Vagina (tissue), 2 donors: Measurements from ENCODE around the gene SMOC2. TPM values are rescaled to one million over a fixed set of nuclear protein-coding genes. Genes with fewer than 3 reads are reported as not detected.

Experiments
- DNase-seq, 2 donors: peaks; one replicate each; pipeline ENCODE4 v3.0.0-alpha.2; 2017; ENCODE audit errors: extremely low spot score in 2 of 2
- H3K27ac ChIP-seq: fragments of 200-600 bp; sonication (generic); one replicate; pipeline ENCODE4 v1.5.1; 2019
- H3K27me3 ChIP-seq: fragments of 200-600 bp; sonication (generic); one replicate; pipeline ENCODE4 v1.5.1; 2019
- H3K36me3 ChIP-seq, 2 donors: fragments of 200-600 bp; sonication (generic); one replicate each; pipeline ENCODE4 v1.5.1; 2017 to 2019
- H3K4me1 ChIP-seq: fragments of 200-600 bp; sonication (generic); one replicate; pipeline ENCODE4 v1.5.1; 2019
- H3K4me3 ChIP-seq, 2 donors: fragments of 200-600 bp; sonication (generic); 1 replicate in 1 of 2; 2 replicates in 1 of 2; pipeline ENCODE4 v1.5.1; 2016 to 2019
- H3K9me3 ChIP-seq: fragments of 200-600 bp; sonication (generic); one replicate; pipeline ENCODE4 v1.5.1; 2019
- CTCF ChIP-seq, 3 experiments: fragments of 450-650 bp in 2 of 3; fragments of 200-600 bp in 1 of 3; sonication (generic) in 1 of 3; IDR thresholded peaks; one replicate each; pipeline ENCODE4 v1.5.1; 2017 to 2019; ENCODE audit warnings: antibody characterized with exemption in 3 of 3, mild to moderate bottlenecking in 2 of 3, moderate library complexity in 2 of 3
- POLR2A ChIP-seq, 2 donors: fragments of 450-650 bp; IDR thresholded peaks; one replicate each; pipeline ENCODE4 v1.6.1; 2017; ENCODE audit warnings: antibody characterized with exemption in 2 of 2, mild to moderate bottlenecking in 2 of 2, moderate library complexity in 2 of 2
- POLR2AphosphoS5 ChIP-seq, 2 donors: sonication (generic); formaldehyde crosslinking; IDR thresholded peaks; one replicate each; pipeline ENCODE4 v1.9.0; 2017; ENCODE audit warnings: antibody characterized with exemption in 2 of 2, mild to moderate bottlenecking in 2 of 2, low read depth in 1 of 2; ENCODE audit not compliant: insufficient read depth in 1 of 2
- intact Hi-C: fragments of 100-400 bp; cut with DNase I; formaldehyde crosslinking; loops from one replicate; pipeline ENCODE4 v1.15.1; 2023
- total RNA-seq: library from RNA; depleted of rRNA; stranded (reverse); fragments of >200 nt; gene quantifications from one replicate; pipeline ENCODE4 v1.2.3, GENCODE V29; 2016

The SMOC2 gene
- total RNA-seq, 1 donor from 2014 or later = 22.1 TPM

DNA sequence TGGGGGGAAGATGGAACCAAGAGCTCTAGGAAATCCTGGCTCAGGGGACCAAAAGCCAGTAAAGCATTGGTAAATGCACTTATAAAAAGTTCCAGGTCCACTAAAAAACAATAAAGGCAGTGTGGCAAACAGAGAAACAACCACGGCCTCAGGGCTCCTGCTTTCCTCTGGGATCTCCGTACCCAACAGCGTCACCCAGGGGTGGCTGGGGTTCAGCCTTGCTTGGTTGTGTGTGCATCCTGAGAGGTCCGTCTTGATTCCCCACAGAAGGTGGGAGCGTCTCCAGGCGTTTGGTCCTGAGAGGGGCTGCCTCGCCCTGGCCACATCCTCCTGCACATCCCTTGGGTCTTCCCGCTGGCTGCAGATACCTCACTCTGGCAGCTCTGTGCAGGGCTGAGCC is 60.6 kb downstream of the SMOC2 start:
- Histone ChIP-seq H3K9me3 (no peaks in the 10 kb centered on the region), H3K4me1 (no peaks in the 10 kb centered on the region), H3K36me3 (no peaks in the 10 kb centered on the region), H3K27me3 (no peaks in the 10 kb centered on the region), H3K27ac (no peak overlapping the region), H3K4me3 (no peak overlapping the region)
- no peak for DNase-seq
- TF ChIP-seq CTCF (IDR thresholded peaks at IDR 0.05) (no peak), POLR2AphosphoS5 (IDR thresholded peaks at IDR 0.05; ENCODE audit: insufficient read depth in 1 of 2, low read depth in 1 of 2) (no peak)
- intact Hi-C loops = no loop called here

GRCh38 chr6:168504366-168504765 is 63.4 kb downstream of the SMOC2 start:
- no peaks in the 10 kb centered on the region for H3K9me3 ChIP-seq
- DNase-seq = no peak
- no peak overlapping the region for H3K4me3 ChIP-seq
- no peaks in the 10 kb centered on the region for H3K4me1 ChIP-seq
- no peaks in the 10 kb centered on the region for H3K27me3 ChIP-seq
- H3K27ac ChIP-seq = no peak overlapping the region
- intact Hi-C loops = no loop called here
- no peak for TF ChIP-seq CTCF (IDR thresholded peaks at IDR 0.05)
- no peak for TF ChIP-seq POLR2AphosphoS5 (IDR thresholded peaks at IDR 0.05; ENCODE audit: insufficient read depth in 1 of 2, low read depth in 1 of 2)
- TF ChIP-seq POLR2A (IDR thresholded peaks at IDR 0.05) = no peak
- H3K36me3 ChIP-seq = no peaks in the 10 kb centered on the region

DNA sequence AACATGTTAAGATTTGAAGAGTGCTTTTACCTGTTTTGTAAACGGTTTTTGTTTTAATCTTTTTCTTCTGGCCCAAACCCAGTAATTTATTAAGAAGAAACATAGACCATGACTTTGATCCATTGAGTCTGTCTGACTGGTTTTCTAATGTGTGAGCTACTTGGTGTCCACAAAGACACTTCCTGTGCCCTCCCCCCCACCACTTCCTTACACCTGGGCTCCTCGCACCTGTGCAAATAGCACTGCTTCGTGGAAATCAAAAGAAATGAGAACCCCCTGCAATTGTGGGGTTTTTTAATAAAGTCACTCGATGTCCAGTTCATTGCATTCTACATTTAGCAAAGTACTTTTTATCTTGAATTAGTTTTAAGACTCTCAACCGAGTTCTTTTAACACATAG is 65.5 kb downstream of the SMOC2 start:
- intact Hi-C loops = no loop called here
- Histone ChIP-seq H3K4me1 (no peaks in the 10 kb centered on the region), H3K36me3 (no peaks in the 10 kb centered on the region), H3K27me3 (no peaks in the 10 kb centered on the region), H3K27ac (no peak overlapping the region), H3K9me3 (no peaks in the 10 kb centered on the region), H3K4me3 (no peak overlapping the region)
- DNase-seq = no peak
- TF ChIP-seq CTCF (IDR thresholded peaks at IDR 0.05) = no peak
- TF ChIP-seq POLR2A (IDR thresholded peaks at IDR 0.05) = no peak
- TF ChIP-seq POLR2AphosphoS5 (IDR thresholded peaks at IDR 0.05; ENCODE audit: insufficient read depth in 1 of 2, low read depth in 1 of 2) = no peak

DNA sequence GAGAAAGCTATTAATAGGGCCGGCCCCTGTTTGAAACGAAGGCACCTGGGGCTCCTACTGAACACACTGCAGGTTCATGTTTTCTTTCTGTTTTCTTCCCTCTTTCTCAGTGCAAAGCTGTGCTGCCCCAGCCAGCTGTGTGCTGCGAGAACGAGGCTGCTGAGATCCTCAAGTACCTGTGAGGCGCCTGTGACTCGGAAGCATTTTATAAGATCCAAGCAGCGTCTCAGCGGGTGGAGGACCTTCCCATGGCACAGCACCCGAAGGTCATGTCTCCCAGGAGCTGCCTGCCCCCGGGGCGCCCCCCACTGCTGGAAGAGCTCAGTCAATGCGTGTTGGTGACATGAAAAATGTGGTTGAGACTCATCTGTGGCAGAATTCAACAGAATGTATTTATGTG is 66.3 kb downstream of the SMOC2 start:
- Histone ChIP-seq H3K4me1 (no peaks in the 10 kb centered on the region), H3K27me3 (no peaks in the 10 kb centered on the region), H3K36me3 (no peaks in the 10 kb centered on the region), H3K9me3 (no peaks in the 10 kb centered on the region), H3K4me3 (no peak overlapping the region), H3K27ac (no peak overlapping the region)
- TF ChIP-seq CTCF (IDR thresholded peaks at IDR 0.05) (no peak), POLR2A (IDR thresholded peaks at IDR 0.05) (no peak), POLR2AphosphoS5 (IDR thresholded peaks at IDR 0.05; ENCODE audit: insufficient read depth in 1 of 2, low read depth in 1 of 2) (no peak)
- peak in 1 of 2 donors; percentile 65 for DNase-seq
- intact Hi-C loops = no loop called here

DNA sequence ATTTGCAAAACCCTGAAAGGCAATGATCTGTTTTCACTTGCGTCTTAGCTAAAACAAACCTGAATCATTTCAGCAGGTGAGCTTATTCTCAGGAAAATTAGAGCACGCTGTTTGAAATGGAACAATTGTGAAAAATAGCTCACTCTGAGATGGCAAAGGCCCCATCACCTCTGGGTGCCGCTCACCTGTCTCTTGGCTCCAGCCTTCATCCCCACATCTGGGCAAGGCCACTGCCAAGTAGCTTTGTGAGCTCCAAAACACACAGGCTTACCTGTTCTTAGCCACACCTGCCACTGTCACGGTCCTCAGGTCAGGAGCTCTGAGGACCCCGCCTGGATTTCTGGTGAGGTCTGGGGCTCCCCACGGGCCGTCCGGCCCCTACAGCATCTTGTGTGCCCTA is 66.7 kb downstream of the SMOC2 start:
- TF ChIP-seq POLR2A (IDR thresholded peaks at IDR 0.05) = no peak
- no peak for TF ChIP-seq CTCF (IDR thresholded peaks at IDR 0.05)
- no peak for TF ChIP-seq POLR2AphosphoS5 (IDR thresholded peaks at IDR 0.05; ENCODE audit: insufficient read depth in 1 of 2, low read depth in 1 of 2)
- Histone ChIP-seq H3K36me3 (no peaks in the 10 kb centered on the region), H3K4me3 (no peak overlapping the region), H3K4me1 (no peaks in the 10 kb centered on the region), H3K9me3 (no peaks in the 10 kb centered on the region), H3K27me3 (no peaks in the 10 kb centered on the region), H3K27ac (no peak overlapping the region)
- intact Hi-C loops = no loop called here
- peak in 1 of 2 donors; percentile 47 for DNase-seq
